Trophoblast cell (in vitro differentiated cells and primary cell): ENCODE data around the gene N4BP2L2.

Experiments
- DNase-seq, 2 donors: peaks; one replicate each; pipeline ENCODE4 v3.0.0-alpha.2; 2016
- H2AFZ ChIP-seq: 2 replicates; pipeline ENCODE4 v1.6.1; 2013; ENCODE audit warnings: low read length, moderate library complexity, mild to moderate bottlenecking; ENCODE audit not compliant: insufficient read depth, poor library complexity
- H2AK5ac ChIP-seq: 2 replicates; pipeline ENCODE4 v1.6.1; 2013; ENCODE audit warnings: mild to moderate bottlenecking, low read length
- H2BK120ac ChIP-seq: 2 replicates; pipeline ENCODE4 v1.6.1; 2013; ENCODE audit warnings: low read length, mild to moderate bottlenecking, moderate library complexity; ENCODE audit not compliant: insufficient read depth, poor library complexity
- H2BK12ac ChIP-seq: 2 replicates; pipeline ENCODE4 v1.6.1; 2013; ENCODE audit warnings: mild to moderate bottlenecking, low read length, moderate library complexity
- H2BK5ac ChIP-seq: 2 replicates; pipeline ENCODE4 v1.6.1; 2013; ENCODE audit warnings: low read length, low read depth, moderate library complexity, mild to moderate bottlenecking; ENCODE audit not compliant: poor library complexity
- H3K14ac ChIP-seq: 2 replicates; pipeline ENCODE4 v1.6.1; 2013; ENCODE audit warnings: mild to moderate bottlenecking, low read length
- H3K18ac ChIP-seq: 2 replicates; pipeline ENCODE4 v1.6.1; 2013; ENCODE audit warnings: mild to moderate bottlenecking, low read length
- H3K23ac ChIP-seq: 2 replicates; pipeline ENCODE4 v1.6.1; 2013; ENCODE audit warnings: low read length
- H3K27ac ChIP-seq: 2 replicates; pipeline ENCODE4 v1.5.1; 2013; ENCODE audit warnings: low read depth, mild to moderate bottlenecking, inconsistent platforms, low read length, moderate library complexity
- H3K27me3 ChIP-seq: 2 replicates; pipeline ENCODE4 v1.6.1; 2013; ENCODE audit warnings: inconsistent platforms, mild to moderate bottlenecking, low read length, moderate library complexity; ENCODE audit not compliant: insufficient read depth
- H3K36me3 ChIP-seq, 2 experiments: 1 replicate in 1 of 2; 2 replicates in 1 of 2; pipeline ENCODE4 v1.6.1; 2013; ENCODE audit warnings: low read length in 2 of 2, mild to moderate bottlenecking in 2 of 2, moderate library complexity in 1 of 2; ENCODE audit not compliant: insufficient read depth in 2 of 2, control insufficient read depth in 1 of 2
- H3K4ac ChIP-seq: 2 replicates; pipeline ENCODE4 v1.6.1; 2013; ENCODE audit warnings: low read depth, mild to moderate bottlenecking, low read length, moderate library complexity
- H3K4me1 ChIP-seq, 2 experiments: 1 replicate in 1 of 2; 2 replicates in 1 of 2; pipeline ENCODE4 v1.6.1; 2013; ENCODE audit warnings: low read length in 2 of 2, mild to moderate bottlenecking in 2 of 2, moderate library complexity in 1 of 2; ENCODE audit not compliant: insufficient read depth in 2 of 2, control insufficient read depth in 1 of 2
- H3K4me2 ChIP-seq: 2 replicates; pipeline ENCODE4 v1.6.1; 2013; ENCODE audit warnings: inconsistent platforms, mild to moderate bottlenecking, low read length, moderate library complexity
- H3K4me3 ChIP-seq: 2 replicates; pipeline ENCODE4 v1.5.1; 2013; ENCODE audit warnings: mild to moderate bottlenecking, low read depth, low read length, inconsistent platforms
- H3K79me1 ChIP-seq: one replicate; pipeline ENCODE4 v1.6.1; 2013; ENCODE audit warnings: low read length
- H3K79me2 ChIP-seq: 2 replicates; pipeline ENCODE4 v1.6.1; 2013; ENCODE audit warnings: low read length, mild to moderate bottlenecking; ENCODE audit not compliant: control insufficient read depth, insufficient read depth, poor library complexity
- H3K9ac ChIP-seq: 2 replicates; pipeline ENCODE4 v1.6.1; 2013; ENCODE audit warnings: mild to moderate bottlenecking, low read length
- H3K9me3 ChIP-seq: 2 replicates; pipeline ENCODE4 v1.6.1; 2013; ENCODE audit warnings: low read depth, mild to moderate bottlenecking, control low read depth, inconsistent platforms, low read length; ENCODE audit not compliant: insufficient read depth
- H4K12ac ChIP-seq: 2 replicates; pipeline ENCODE4 v1.6.1; 2013; ENCODE audit warnings: low read depth, mild to moderate bottlenecking, low read length, moderate library complexity
- H4K8ac ChIP-seq: 2 replicates; pipeline ENCODE4 v1.6.1; 2013; ENCODE audit warnings: low read depth, mild to moderate bottlenecking, low read length, moderate library complexity
- H4K91ac ChIP-seq: one replicate; pipeline ENCODE4 v1.6.1; 2013; ENCODE audit warnings: low read depth, mild to moderate bottlenecking, low read length, moderate library complexity
- WGBS: extraction: QIAGEN DNeasy Blood & Tissue Kit; methylation state at CpG from one replicate; pipeline ENCODE4 v1.1.7; 2013; ENCODE audit warnings: missing lambda C conversion rate; ENCODE audit not compliant: insufficient read length, insufficient coverage; ENCODE audit errors: extremely low coverage; 5-methylcytosine and 5-hydroxymethylcytosine counted together

Gene N4BP2L2

DNA sequence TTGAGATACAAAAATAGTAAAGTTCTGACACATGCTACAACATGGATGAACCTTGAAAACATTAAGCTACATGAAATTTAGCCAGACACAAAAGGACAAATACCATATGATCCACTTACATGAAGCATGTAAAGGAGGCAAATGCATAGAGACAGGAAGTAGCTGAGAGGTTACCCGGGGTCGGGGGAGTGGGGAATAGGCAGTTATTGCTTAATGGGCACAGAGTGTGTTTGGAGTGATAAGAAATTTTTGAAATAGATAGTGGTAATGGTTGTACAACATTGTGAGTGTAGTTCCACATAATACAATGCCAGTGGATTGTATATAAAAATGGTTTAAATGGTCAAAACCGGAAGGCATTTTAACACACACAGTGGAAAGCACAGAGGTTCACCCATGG lies 115.0 kb downstream of the N4BP2L2 start:
- Histone ChIP-seq H3K79me1 (no peaks in the 10 kb centered on the region), H2BK5ac (no peak overlapping the region), H3K18ac (no peak overlapping the region), H3K4ac (no peak overlapping the region), H3K4me2 (no peak overlapping the region), H3K23ac (no peak overlapping the region), H4K8ac (no peak overlapping the region), H3K27me3 (peaks cover 5% of the 10 kb centered on the region), H4K91ac (no peak overlapping the region), H2AK5ac (no peak overlapping the region), H3K14ac (no peak overlapping the region), H2BK120ac (no peak overlapping the region), H3K4me3 (no peak overlapping the region), H3K9ac (no peak overlapping the region), H3K4me1 (peaks cover 3% of the 10 kb centered on the region in 2 experiments), H3K36me3 (no peaks in the 10 kb centered on the region), H3K79me2 (no peaks in the 10 kb centered on the region), H3K27ac (no peak overlapping the region), H3K9me3 (peaks cover 5% of the 10 kb centered on the region), H2AFZ (no peak overlapping the region), H4K12ac (no peak overlapping the region), H2BK12ac (no peak overlapping the region)
- no peak for DNase-seq
- no CpG with 5 or more reads among the region's 3 CpGs for WGBS

GRCh38 chr13:32419862-32420261 lies 118.7 kb downstream of the N4BP2L2 start:
- Histone ChIP-seq H3K9me3 (peaks cover 5% of the 10 kb centered on the region), H3K14ac (no peak overlapping the region), H3K79me2 (no peaks in the 10 kb centered on the region), H2AK5ac (no peak overlapping the region), H2AFZ (no peak overlapping the region), H3K23ac (no peak overlapping the region), H3K4ac (no peak overlapping the region), H2BK12ac (no peak overlapping the region), H3K4me2 (no peak overlapping the region), H3K4me3 (no peak overlapping the region), H3K36me3 (no peaks in the 10 kb centered on the region), H4K91ac (no peak overlapping the region), H3K9ac (no peak overlapping the region), H3K27ac (no peak overlapping the region), H2BK5ac (no peak overlapping the region), H2BK120ac (no peak overlapping the region), H3K4me1 (no peaks in the 10 kb centered on the region), H3K79me1 (no peaks in the 10 kb centered on the region), H4K12ac (no peak overlapping the region), H4K8ac (no peak overlapping the region), H3K18ac (no peak overlapping the region), H3K27me3 (no peaks in the 10 kb centered on the region)
- no CpG with 5 or more reads among the region's 2 CpGs for WGBS
- DNase-seq: no peak

GRCh38 chr13:32417995-32418394 lies 120.6 kb downstream of the N4BP2L2 start:
- Histone ChIP-seq H3K79me2 (no peaks in the 10 kb centered on the region), H3K18ac (no peak overlapping the region), H2AFZ (no peak overlapping the region), H4K91ac (no peak overlapping the region), H3K4ac (no peak overlapping the region), H3K27ac (no peak overlapping the region), H3K4me1 (no peaks in the 10 kb centered on the region), H3K4me2 (no peak overlapping the region), H3K79me1 (no peaks in the 10 kb centered on the region), H2BK5ac (no peak overlapping the region), H3K27me3 (no peaks in the 10 kb centered on the region), H4K12ac (no peak overlapping the region), H4K8ac (no peak overlapping the region), H3K9me3 (peaks cover 5% of the 10 kb centered on the region), H2AK5ac (no peak overlapping the region), H3K23ac (no peak overlapping the region), H3K14ac (no peak overlapping the region), H2BK120ac (no peak overlapping the region), H3K36me3 (no peaks in the 10 kb centered on the region), H3K4me3 (no peak overlapping the region), H2BK12ac (no peak overlapping the region), H3K9ac (no peak overlapping the region)
- no peak for DNase-seq
- no CpG with 5 or more reads among the region's 1 CpG for WGBS

DNA sequence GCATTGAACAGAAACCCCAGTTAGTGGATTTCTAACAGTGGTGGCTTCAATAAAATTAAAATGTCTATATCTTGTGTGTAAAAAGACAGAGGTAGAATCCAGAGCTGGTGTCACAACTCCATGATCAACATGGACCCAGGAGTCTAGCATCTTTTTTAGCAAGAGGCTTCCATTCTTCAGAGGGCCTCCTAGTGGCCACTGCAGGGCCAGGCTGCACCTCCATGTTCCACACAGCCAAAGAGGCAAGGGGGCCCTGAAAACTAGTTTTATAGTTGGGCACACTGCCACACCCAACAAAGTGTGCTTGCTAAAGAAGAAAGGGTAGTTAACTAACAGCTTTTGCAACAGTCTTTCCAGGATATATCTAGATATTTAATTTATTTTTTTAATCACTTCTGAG lies 123.6 kb downstream of the N4BP2L2 start:
- Histone ChIP-seq H3K18ac (no peak overlapping the region), H2BK12ac (no peak overlapping the region), H3K23ac (no peak overlapping the region), H2BK5ac (no peak overlapping the region), H3K36me3 (no peaks in the 10 kb centered on the region), H2BK120ac (no peak overlapping the region), H3K4me3 (no peak overlapping the region), H2AFZ (no peak overlapping the region), H3K27me3 (no peaks in the 10 kb centered on the region), H4K12ac (no peak overlapping the region), H3K4ac (no peak overlapping the region), H3K4me1 (peaks cover 0 to 2% of the 10 kb centered on the region in 2 experiments), H3K79me1 (no peaks in the 10 kb centered on the region), H3K4me2 (no peak overlapping the region), H2AK5ac (no peak overlapping the region), H4K91ac (no peak overlapping the region), H3K9me3 (peaks cover 5% of the 10 kb centered on the region), H3K14ac (no peak overlapping the region), H3K9ac (no peak overlapping the region), H4K8ac (no peak overlapping the region), H3K79me2 (no peaks in the 10 kb centered on the region), H3K27ac (no peak overlapping the region)
- peak in 1 of 2 donors; percentile 41 for DNase-seq
